Right ventricle myocardium superior (tissue), 1 donor: Measurements from ENCODE around the gene TTLL8. TPM values are rescaled to one million over a fixed set of nuclear protein-coding genes. Genes with fewer than 3 reads are reported as not detected.

Experiments used
- ATAC-seq: fragments of 200-7000 bp; cut with Tn5 transposase; one replicate; pipeline ENCODE4 v1.9.1; 2020; ENCODE audit warnings: mild to moderate bottlenecking; ENCODE audit not compliant: poor library complexity
- DNase-seq: peaks from one replicate; pipeline ENCODE4 v3.0.0-alpha.2; 2020
- intact Hi-C: fragments of 100-400 bp; cut with DNase I; formaldehyde crosslinking; loops from one replicate; pipeline ENCODE4 v1.11.2; 2022
- total RNA-seq: library from RNA; stranded (reverse); fragmentation: NEBNext Ultra II Directional; extraction: Animal tissue kit (Norgen Biotek cat#: 25700); gene quantifications from one replicate; pipeline ENCODE4 v1.2.1, GENCODE V29; 2021
- donor health status: DM: no; HTN: yes; CAD: no; lungs with severe emphysema.

Gene TTLL8
- total RNA-seq, 1 donor from 2014 or later: not detected

GRCh38 chr22:50067244-50067643 lies 9.1 kb upstream of the TTLL8 start:
- ATAC-seq (no peak), DNase-seq (no peak)
- intact Hi-C loops: no loop called here

DNA sequence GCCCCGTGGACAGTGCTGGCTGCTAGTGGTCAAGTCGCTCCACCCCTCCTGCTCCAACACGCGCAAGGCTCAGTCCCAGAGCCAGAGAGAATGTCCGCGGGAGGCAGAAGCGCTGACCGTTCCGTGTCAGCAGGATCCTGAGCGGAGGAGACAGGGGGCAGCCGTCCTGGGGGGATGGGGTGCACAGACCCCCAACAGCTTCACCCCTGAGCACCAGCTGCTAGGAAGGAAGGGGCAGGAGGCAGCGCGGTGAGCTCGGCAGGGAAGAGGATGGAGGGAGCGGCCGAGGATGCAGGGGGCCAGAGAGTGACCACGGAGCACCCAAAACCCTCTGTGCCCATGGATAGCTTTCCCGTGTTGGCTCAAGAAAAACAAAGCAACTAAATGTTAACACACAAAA lies 6.4 kb upstream of the TTLL8 start:
- intact Hi-C loops: no loop called here
- DNase-seq (peak; percentile 22), ATAC-seq (no peak)

DNA sequence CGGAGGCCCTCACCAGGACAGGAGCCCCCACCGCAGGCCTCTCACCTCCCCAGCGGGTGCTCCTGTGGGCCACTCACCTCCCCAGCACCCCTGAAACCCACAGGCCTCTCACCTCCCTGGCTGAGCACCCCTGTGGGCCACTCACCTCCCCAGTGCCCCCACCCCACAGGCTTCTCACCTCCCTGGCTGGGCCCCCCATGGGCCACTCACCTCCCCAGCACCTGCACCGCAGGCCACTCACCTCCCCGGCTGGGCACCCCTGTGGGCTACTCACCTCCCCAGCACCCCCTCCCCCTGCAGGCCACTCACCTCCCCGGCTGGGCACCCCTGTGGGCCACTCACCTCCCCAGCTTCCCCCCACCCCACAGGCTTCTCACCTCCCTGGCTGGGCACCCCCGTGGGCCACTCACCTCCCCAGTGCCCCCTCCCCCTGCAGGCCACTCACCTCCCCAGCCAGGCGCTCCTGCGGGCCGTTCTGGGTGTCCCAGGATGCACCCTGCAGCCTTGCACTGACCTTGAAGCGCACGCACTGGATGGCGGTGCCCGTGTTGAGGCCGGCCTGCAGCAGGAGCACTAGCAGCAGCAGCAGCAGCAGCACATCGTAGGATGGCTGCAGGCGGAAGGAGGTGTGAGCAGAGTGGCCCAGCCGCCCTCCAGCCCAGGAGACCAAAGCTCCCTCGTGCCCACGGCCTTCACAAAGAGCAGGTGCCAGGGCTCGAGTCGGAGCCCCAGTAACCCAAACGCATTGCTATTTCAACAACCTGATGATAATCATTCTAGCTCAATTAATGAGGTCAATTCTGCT lies 5.7 kb upstream of the TTLL8 start:
- ATAC-seq (no peak), DNase-seq (peak; percentile 29)
- intact Hi-C loops: no loop called here

DNA sequence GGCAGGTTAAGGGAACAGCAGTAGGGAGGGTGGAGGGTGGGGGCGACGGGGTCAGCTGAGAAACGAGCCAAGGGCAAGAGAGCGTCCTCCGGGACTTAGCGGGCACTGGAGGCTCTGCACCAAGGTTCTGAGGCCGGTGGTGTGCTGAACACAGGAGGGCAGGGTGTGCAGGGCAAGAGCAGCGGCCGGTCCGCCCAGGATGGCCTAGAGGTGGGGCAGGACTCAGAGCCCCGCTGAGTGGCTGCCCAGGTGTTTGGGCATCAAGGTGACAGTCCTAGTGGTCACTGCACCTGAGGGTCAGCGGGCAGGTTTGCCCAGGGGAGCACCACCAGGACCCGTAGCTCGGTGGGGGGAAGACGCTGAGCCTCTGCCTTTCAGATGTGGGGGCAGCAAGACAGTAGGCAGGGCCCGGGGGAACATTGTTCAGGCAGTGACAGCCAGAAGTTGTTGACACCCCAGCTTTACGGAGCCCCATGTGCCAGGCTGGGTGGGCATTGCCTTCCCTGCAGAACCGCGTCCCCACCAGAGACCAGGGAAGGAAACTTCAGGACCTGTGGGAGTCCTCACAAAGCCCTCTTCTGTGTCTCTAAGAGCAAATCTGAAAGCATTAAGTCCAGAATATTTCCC lies 4.5 kb upstream of the TTLL8 start:
- no peak for ATAC-seq
- intact Hi-C loops: no loop called here
- peak; percentile 26 for DNase-seq

DNA sequence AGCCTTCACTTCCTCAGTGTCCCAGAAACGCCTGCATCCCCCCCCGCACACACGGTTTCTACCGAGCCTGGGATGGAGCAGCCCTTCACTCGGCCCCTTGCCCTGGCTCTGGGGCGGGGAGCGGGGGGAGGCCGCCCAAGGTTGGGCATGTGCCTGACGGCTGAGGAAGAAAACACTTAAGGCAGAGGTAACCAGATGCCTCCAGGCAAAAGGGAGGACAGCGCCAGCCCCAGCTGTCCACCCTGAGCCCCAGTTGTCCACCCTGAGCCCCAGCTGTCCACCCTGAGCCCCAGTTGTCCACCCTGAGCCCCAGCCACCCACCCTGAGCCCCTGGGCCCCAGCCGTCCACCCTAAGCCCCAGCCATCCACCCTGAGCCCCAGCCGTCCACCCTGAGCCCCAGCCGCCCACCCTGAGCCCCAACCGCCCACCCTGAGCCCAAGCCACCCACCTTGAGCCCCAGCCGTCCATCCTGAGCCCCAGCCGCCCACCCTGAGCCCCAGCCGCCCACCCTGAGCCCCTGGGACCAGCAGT lies 3.8 kb upstream of the TTLL8 start:
- intact Hi-C loops: no loop called here
- peak; percentile 20 for DNase-seq
- ATAC-seq: no peak

GRCh38 chr22:50061141-50061823 lies 3.2 kb upstream of the TTLL8 start:
- intact Hi-C loops: no loop called here
- DNase-seq (peak; percentile 33), ATAC-seq (no peak)

GRCh38 chr22:50060441-50061140 lies 2.5 kb upstream of the TTLL8 start:
- ATAC-seq: no peak
- intact Hi-C loops: no loop called here
- peak; percentile 41 for DNase-seq

DNA sequence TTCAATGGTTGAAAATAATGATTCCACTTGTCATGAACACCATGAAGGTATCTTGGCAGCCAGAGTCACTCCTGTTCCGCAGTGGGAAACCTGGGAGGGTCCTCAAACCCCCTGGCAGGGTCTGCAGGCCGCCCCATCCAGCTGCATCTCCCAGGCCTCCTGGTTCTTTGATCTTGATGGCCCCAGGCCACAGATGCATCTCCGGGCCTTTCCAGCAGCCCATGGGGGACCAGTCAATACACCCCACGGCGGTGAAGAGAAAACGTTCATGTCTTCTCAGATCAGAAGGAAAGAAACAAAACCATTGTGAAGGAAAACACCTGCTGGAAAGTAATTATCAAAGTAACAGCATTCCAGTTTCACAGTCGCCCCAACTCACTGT lies 1.8 kb upstream of the TTLL8 start:
- DNase-seq (no peak), ATAC-seq (no peak)
- intact Hi-C loops: no loop called here

- intact Hi-C loops: no loop called here
- ATAC-seq (no peak), DNase-seq (peak; percentile 37)
Measured at GRCh38 chr22:50058906-50059880, 1.1 kb upstream of the TTLL8 start.

DNA sequence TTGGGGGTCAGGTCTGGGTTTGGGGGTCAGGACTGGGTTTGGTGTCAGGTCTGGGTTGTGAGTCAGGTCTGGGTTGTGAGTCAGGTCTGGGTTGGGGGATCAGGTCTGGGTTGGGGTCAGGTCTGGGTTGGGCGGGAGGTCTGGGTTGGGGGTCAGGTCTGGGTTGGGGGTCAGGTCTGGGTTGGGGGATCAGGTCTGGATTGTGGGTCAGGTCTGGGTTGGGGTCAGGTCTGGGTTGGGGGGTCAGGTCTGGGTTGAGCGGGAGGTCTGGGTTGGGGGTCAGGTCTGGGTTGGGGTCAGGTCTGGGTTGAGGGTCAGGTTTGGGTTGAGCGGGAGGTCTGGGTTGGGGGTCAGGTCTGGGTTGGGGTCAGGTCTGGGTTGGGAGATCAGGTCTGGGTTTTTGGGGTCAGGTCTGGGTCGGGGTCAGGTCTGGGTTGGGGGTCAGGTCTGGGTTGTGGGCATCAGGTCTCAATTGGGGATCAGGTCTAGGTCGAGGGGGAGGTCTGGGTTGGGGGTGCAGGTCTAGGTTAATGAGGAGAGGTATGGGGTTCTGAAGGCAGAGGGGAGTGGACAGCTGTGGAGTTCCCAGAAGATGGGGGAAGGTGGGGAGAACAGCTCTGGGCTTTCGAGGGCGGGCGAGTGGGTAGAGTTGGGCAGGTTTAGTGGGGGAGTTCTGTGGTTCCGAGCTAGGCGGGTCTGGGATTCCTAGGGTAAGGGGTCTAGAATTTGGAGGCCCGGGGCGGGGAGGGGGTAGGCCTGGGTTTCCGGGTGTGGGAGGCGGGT lies 629 bp downstream of the TTLL8 start:
- ATAC-seq: no peak
- DNase-seq: no peak
- intact Hi-C loops: no loop called here

DNA sequence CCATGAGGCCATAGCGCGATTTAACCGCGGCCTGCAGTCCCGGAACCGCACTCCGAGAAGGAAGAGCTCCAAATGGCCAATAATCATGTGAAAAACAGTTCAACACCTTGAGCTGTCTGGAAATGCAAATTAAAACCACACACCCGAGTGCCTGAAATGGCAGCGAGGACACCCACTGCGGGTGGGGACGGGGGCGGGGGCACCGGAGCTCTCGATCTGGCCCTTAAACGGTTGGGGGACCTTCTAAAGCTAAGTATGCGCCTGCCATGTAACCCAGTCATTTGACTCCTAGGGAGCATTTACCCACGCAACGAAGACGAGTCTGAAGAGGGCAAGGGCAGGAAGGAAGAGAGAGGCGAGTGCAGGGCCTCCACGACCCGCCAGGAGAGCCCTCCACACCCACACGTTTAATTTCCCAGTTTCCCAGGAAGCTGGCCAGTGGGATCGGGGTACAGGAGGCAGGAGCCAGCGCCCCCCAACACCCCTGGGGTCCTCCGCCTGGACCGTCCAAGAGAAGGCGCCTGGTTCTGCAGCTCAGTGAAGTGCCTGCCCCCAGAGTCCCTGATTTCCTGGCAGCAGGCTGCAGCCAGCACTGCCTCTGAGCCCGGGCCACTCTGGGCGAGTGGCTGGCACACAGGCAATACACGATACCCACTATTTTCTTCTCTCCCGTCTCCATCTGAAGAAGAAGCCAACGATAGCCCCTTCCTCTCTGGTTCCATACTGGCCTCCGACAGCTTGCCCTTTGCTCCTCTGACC lies 1.7 kb downstream of the TTLL8 start:
- intact Hi-C loops: no loop called here
- DNase-seq (no peak), ATAC-seq (no peak)

- DNase-seq: no peak
- intact Hi-C loops: no loop called here
- no peak for ATAC-seq
Measured at GRCh38 chr22:50053861-50054260, 4.2 kb downstream of the TTLL8 start.

GRCh38 chr22:50051930-50052329 lies 6.2 kb downstream of the TTLL8 start:
- intact Hi-C loops: no loop called here
- ATAC-seq (no peak), DNase-seq (no peak)

GRCh38 chr22:50049299-50050195 lies 8.6 kb downstream of the TTLL8 start:
- intact Hi-C loops: no loop called here
- ATAC-seq: no peak
- DNase-seq: peak; percentile 26

DNA sequence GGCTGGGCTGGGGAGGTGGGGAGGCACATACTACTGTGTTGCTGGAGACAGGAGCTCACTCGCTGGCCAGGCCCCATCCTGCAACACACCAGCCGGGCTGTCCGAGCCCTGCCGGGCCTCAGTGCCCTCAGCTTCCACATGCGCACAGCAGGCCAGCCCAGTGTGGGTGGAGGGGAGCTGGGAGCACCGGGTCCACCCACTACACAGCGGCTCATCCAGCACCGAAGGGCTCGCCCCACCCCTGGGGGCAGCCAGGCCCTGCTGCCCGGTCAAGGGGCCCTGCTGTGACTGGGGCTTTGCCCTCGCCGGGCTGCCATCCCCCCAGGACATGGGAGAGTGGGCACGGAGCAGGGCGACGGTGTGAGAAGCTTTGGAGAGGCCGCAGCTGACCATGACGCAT lies 9.3 kb downstream of the TTLL8 start:
- intact Hi-C loops: no loop called here
- peak; percentile 25 for DNase-seq

More for the DNA sequence above, 9.3 kb downstream of the TTLL8 start:
- ATAC-seq: no peak
